Skin epidermis (tissue), 12 donors: ENCODE data around the gene TMEM231.
A peak's percentile ranks its signal among the peaks of the same experiment; 100 is the strongest.

ENCODE experiments used
- H3K27ac ChIP-seq, 21 experiments: fragments of 200-600 bp; sonication (generic) in 11 of 21; one replicate each; pipeline ENCODE4 v1.5.0; 2020; ENCODE audit warnings: mild to moderate bottlenecking in 3 of 21, inconsistent platforms in 2 of 21, moderate library complexity in 2 of 21
- H3K4me3 ChIP-seq, 7 experiments: fragments of 200-600 bp; sonication (generic) in 2 of 7; one replicate each; pipeline ENCODE4 v1.5.0; 2020; ENCODE audit warnings: inconsistent platforms in 2 of 7, mild to moderate bottlenecking in 2 of 7, moderate library complexity in 1 of 7

Gene TMEM231

DNA sequence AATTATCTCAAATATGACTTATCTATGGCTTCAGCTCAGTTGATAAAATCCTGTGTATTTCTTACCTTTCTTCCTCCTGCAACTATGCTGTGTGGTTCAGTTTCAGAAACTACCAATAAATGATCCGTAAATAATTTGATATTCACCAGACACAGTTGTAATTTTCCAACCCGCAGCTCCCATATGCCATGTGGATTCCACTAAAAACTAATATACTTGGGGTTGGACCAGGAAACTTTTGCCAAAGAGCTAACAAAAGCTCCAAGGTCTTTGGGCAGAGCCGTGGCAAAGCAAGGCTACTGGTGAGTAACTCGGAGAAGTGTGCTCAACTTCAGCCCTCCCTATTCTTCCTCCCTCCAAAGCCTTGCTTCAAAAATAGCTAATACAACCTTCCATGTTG, 58.5 kb downstream of the TMEM231 start:
- no peak overlapping the region for H3K27ac ChIP-seq
- no peak overlapping the region for H3K4me3 ChIP-seq

DNA sequence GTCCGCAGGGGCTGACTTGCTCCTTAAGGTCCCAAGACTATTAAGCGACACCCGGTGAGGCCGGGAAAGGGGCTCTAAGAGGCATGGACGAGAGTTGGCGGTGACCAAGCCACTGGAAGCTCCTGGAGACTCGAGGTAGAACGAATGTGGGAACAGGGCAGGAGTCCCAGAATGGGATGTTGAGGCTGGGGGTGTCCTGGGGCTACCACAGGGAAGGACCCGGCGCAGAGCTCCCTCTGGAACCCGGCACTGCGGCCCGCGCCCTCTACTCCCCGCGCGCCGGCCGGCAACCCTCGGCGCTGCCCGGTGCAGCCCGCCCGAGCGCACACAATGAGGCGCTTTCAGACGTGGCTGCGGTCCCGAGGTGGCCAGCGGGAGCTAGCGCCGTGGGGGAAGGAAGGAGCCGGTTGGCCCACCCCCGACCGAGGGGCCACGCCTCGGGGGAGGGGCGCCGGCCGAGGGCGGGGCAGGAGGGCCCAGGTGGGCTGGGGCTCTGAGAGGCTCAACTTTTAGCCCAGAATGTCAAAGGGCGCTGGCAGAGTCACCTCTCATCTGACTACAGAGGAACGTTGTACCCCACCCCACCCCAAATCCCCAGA, 60.9 kb downstream of the TMEM231 start, which contains the start of gene CHST6:
TSS of gene CHST6 (minus strand) at position 366 of the 599 bp plus-strand sequence. CDS start 15,613 bp downstream, outside the sequence.
- no peak within 1 kb of the TSS for H3K27ac ChIP-seq
- peak within 1 kb of the TSS; percentile 8 to 35 (median 21) for H3K4me3 ChIP-seq

DNA sequence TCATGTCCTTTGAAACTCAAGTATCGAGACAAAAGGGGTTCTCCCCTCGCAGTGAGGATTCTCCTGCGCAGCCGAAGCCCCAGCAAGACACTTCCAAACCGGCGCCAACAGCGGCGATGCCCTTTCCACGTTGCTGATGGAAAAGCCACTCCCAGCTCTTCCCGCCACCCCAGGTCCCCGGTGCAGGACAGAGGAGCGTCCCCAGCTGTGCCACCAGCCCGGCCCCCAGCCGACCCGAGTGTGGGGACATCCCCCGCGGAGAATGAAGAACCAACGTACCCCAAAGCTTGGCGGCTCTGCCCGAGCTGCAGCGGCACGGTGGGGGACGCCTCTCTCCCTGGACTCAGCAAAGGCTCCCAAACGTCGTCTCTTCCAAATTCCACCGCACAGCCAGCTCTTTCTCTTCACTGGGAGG, 61.4 kb downstream of the TMEM231 start:
- peak overlapping the region; percentile 8 to 35 (median 21) for H3K4me3 ChIP-seq
- H3K27ac ChIP-seq: no peak overlapping the region

DNA sequence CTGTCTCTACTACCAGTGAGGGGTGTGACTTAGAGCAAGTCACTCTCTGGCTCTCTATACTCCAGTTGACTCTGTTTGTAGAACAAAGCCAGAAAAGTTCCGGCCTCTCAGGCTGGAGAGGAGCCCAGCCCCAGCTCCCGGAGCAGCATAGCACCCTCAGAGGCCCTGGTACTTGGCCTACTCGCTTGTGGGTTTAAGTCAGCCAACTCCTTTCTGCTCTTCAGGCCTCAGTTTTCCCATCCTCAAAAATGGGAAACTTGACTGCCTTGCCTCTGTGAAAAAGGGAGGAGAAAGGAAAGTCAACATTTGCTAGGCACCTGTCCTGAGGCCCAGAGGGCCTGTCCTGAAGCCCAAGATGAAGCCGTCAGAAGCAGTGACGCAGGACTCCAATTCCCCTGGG, 61.9 kb downstream of the TMEM231 start:
- Histone ChIP-seq H3K27ac (no peak overlapping the region), H3K4me3 (peak overlapping the region in 2 of 7 experiments; percentile 8 to 35)

DNA sequence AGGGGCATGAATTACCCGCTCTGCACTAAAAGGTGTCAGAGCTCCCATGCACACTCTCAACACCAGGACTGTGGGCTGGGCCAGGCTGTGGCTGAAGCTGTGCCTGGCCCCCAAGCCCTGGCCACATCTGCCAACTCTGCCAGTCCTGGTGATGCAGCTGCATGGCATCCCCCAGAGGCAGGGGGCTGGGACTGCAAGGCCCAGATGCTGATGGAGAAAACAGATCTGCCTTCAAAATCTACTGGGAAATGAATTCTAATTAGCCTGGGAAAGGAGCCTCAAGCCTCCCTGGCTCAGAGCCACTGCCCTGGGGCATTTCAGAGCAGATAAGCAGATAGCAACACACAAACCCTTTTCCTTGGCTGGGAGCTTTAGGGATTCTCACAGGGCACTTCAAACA, 64.2 kb downstream of the TMEM231 start:
- Histone ChIP-seq H3K27ac (no peak overlapping the region), H3K4me3 (no peak overlapping the region)

DNA sequence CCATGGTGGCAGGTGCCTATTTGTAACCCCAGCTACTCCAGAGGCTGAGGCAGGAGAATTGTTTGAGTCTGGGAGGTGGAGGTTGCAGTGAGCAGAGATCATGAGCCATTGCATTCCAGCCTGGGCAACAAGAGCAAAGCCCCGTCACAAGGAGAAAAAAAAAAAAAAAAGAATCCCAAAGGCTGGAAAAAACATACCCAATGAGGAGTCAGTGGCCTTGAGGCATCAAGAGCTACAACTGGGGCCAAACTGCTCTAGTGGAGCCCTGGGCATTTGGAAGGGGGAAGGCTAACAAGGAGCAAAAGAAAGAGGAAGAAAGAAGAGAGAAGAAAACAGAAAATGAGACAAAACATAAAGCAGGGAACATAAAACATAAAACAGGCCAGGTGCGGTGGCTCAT, 67.7 kb downstream of the TMEM231 start:
- Histone ChIP-seq H3K27ac (no peak overlapping the region), H3K4me3 (no peak overlapping the region)
